ENCODE results near the gene NSRP1. TPM values are rescaled to one million over a fixed set of nuclear protein-coding genes. Genes with fewer than 3 reads are reported as not detected.

The NSRP1 gene
- total and polyA plus RNA-seq, 2 of the 13 experiments (the other 11 are each of a cell fraction or from before 2014, with no cell fraction given) = 7.0 to 14.3 TPM

GRCh38 chr17:30225919-30226553 is 109.4 kb downstream of the NSRP1 start (continued):
- TF ChIP-seq ZBTB33 (CRISPR knock-in tag; IDR thresholded peaks at IDR 0.05) = no peak
- no peak for TF ChIP-seq KAT7 (CRISPR knock-in tag; IDR thresholded peaks at IDR 0.05; ENCODE audit: borderline replicate concordance)
- no peak for TF ChIP-seq U2AF2 (IDR thresholded peaks at IDR 0.05; ENCODE audit: low read depth, low read length)
- no peak for TF ChIP-seq ZNF816 (CRISPR knock-in tag; IDR thresholded peaks at IDR 0.05; ENCODE audit: borderline replicate concordance)
- TF ChIP-seq HNF1A (IDR thresholded peaks at IDR 0.05; ENCODE audit: low read depth) = no peak
- no peak for TF ChIP-seq HNF1A (CRISPR knock-in tag; IDR thresholded peaks at IDR 0.05; ENCODE audit: borderline replicate concordance)
- TF ChIP-seq BHLHE40 (IDR thresholded peaks at IDR 0.05; ENCODE audit: low read length) = no peak
- TF ChIP-seq ZC3H4 (CRISPR knock-in tag; IDR thresholded peaks at IDR 0.05; ENCODE audit: borderline replicate concordance) = no peak
- TF ChIP-seq, protein P1, sequence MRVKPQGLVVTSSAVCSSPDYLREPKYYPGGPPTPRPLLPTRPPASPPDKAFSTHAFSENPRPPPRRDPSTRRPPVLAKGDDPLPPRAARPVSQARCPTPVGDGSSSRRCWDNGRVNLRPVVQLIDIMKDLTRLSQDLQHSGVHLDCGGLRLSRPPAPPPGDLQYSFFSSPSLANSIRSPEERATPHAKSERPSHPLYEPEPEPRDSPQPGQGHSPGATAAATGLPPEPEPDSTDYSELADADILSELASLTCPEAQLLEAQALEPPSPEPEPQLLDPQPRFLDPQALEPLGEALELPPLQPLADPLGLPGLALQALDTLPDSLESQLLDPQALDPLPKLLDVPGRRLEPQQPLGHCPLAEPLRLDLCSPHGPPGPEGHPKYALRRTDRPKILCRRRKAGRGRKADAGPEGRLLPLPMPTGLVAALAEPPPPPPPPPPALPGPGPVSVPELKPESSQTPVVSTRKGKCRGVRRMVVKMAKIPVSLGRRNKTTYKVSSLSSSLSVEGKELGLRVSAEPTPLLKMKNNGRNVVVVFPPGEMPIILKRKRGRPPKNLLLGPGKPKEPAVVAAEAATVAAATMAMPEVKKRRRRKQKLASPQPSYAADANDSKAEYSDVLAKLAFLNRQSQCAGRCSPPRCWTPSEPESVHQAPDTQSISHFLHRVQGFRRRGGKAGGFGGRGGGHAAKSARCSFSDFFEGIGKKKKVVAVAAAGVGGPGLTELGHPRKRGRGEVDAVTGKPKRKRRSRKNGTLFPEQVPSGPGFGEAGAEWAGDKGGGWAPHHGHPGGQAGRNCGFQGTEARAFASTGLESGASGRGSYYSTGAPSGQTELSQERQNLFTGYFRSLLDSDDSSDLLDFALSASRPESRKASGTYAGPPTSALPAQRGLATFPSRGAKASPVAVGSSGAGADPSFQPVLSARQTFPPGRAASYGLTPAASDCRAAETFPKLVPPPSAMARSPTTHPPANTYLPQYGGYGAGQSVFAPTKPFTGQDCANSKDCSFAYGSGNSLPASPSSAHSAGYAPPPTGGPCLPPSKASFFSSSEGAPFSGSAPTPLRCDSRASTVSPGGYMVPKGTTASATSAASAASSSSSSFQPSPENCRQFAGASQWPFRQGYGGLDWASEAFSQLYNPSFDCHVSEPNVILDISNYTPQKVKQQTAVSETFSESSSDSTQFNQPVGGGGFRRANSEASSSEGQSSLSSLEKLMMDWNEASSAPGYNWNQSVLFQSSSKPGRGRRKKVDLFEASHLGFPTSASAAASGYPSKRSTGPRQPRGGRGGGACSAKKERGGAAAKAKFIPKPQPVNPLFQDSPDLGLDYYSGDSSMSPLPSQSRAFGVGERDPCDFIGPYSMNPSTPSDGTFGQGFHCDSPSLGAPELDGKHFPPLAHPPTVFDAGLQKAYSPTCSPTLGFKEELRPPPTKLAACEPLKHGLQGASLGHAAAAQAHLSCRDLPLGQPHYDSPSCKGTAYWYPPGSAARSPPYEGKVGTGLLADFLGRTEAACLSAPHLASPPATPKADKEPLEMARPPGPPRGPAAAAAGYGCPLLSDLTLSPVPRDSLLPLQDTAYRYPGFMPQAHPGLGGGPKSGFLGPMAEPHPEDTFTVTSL (CRISPR knock-in tag; IDR thresholded peaks at IDR 0.05; ENCODE audit: borderline replicate concordance) = peak; percentile 80; the same call in 1 of the 2 replicates
- TF ChIP-seq ZMAT3 (CRISPR knock-in tag; conservative IDR thresholded peaks at IDR 0.05) = peak; percentile 14; the same call in 1 of the 2 replicates
- no peak for TF ChIP-seq EHMT2 (IDR thresholded peaks at IDR 0.05; ENCODE audit: borderline replicate concordance, low read depth, low read length)
- TF ChIP-seq ZC3H13 (CRISPR knock-in tag; IDR thresholded peaks at IDR 0.05) = no peak
- TF ChIP-seq, protein P2, sequence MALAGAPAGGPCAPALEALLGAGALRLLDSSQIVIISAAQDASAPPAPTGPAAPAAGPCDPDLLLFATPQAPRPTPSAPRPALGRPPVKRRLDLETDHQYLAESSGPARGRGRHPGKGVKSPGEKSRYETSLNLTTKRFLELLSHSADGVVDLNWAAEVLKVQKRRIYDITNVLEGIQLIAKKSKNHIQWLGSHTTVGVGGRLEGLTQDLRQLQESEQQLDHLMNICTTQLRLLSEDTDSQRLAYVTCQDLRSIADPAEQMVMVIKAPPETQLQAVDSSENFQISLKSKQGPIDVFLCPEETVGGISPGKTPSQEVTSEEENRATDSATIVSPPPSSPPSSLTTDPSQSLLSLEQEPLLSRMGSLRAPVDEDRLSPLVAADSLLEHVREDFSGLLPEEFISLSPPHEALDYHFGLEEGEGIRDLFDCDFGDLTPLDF (CRISPR knock-in tag; IDR thresholded peaks at IDR 0.05) = no peak
- no peak for TF ChIP-seq LBX2 (CRISPR knock-in tag; IDR thresholded peaks at IDR 0.05; ENCODE audit: borderline replicate concordance)
- TF ChIP-seq NR3C1 (CRISPR knock-in tag; IDR thresholded peaks at IDR 0.05) = no peak
- TF ChIP-seq ZFX (CRISPR knock-in tag; IDR thresholded peaks at IDR 0.05; ENCODE audit: low read depth) = no peak

All from HepG2 (cell line).